HPDE6-E6E7 (cell line): Measurements from ENCODE around the gene C6orf47.

Experiments used
- DNase-seq: peaks from one replicate; pipeline ENCODE4 v3.0.0; 2011; ENCODE audit warnings: missing footprints; ENCODE audit errors: extremely low spot score

Gene C6orf47

DNA sequence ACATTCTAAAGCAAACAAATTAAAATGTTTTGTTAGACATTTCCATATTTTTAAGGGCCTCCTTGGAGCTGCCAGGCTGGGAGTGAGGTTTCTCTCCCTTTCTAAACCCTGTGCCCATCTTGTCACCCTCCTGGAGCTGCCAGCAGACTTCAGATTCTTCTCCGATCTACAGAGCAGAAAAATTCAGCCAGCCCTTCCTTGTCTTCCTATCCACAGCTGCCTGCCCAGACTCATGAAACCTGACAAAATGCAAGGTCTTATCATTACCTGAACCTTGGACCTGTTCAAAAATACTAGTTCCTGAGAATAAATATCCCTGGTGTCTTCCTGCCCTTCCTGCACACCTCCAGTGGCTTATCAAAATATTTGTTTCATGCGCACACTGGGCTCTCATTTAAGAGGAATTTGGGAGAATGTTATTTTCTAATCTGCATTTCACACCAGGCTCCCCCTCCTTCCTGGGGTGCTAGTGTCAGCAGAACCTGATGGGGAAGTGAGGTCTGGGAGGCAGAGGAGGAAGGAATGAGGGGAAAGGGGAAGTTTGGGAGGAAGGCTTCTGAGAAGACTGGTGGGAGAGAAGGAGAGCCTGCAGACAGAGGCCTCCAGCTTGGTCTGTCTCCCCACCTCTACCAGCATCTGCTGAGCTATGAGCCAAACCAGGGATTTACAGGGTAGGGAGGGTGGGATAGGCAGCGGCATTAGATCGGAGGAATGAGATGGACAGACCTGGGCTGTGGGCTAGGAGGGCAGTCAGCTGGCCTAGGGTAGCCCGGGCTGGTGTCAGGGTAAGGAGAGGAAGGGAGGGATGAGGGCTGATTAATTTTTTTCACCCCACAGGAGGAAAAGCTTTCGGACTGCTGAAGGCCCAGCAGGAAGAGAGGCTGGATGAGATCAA lies 45.6 kb downstream of the C6orf47 start, which contains the start of gene AIF1:
TSS of gene AIF1 (plus strand) at position 551 of the 895 bp plus-strand sequence. CDS start at position 647, 96 bp downstream.
- DNase-seq = no peak

DNA sequence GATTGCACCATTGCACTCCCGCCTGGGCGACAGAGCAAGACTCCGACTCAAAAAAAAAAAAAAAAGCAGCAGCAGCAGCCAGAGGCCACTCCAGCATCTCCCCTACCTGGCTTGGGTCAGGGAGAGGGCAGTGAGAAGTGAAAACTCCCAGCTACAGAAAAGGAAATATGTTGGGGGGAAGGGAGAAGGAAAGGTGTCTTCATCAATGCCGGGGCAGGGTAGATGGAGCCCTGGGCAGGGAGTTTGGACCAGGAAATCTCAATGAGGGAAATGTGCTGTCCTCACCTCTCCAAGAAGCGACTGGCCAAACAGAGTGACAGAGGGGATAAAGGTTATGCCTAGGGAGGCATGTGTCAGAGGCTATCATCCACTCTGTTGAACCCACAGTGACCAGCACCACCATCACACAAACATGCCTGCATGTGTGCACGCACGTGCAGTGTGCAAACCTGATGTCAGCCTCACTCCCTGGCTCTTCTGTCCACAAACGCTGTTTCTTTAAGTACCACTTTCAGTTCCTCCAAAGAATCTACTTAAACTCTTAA lies 46.4 kb downstream of the C6orf47 start:
- no peak for DNase-seq

DNA sequence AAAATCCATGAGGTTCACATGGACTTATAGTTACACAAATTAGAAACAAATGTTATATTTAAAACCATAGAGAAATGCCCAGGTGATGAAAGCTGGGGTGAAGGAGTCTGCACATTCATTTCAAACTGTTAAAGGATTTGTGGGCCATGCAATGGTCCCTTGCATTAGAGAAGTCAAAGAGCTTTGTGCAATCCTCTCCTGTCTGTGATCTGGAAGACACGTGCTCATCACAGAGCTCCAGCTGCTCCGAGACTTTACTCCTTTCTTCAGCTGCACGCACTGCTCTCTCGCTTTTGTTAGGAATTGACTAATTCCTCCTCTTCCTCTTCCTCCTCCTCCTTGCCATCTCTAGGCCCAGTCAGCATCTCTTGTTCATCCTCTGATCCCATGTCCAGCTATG lies 49.6 kb downstream of the C6orf47 start:
- DNase-seq = no peak

DNA sequence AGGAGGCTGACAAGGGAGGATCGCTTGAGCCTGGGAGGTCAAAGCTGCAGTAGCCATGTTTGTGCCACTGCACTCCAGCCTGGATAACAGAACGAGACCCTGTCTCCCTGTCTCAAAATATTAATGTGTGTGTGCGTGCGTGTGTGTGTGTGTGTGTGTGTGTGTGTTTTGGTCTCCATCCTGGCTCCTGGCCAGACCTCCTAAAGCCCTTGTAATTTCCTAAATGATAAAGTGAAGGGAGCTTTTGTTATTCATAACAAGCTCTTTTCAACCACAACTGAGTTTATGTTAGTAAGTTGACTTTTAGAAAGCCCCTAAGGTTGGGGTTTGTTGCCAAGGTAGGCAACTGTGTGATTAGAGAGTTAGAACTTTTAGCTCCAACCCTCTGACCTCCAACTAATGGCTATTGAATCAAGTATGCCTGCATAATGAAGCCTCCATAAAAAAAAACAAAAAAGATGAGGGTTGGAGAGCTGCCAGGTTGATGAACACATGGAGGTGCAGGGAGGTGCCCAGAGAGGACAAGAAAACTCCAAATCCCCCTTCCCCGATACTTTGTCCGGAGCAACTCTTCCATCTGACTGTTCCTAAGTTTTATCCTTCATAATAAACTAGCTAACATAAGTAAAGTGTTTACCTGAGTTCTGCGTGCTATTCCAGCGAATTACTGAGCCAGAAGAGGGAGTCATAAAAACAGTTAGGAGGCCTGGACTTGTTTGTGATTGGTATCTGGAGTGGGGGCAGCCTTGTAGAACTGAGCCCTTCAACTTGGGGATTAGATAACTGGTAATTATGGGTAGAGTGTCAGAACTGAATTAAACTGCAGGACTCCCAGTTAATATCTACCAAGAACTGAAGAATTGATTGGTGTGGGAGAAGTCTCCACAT lies 50.8 kb downstream of the C6orf47 start:
- DNase-seq = no peak
